HG03442 (cell line): Measurements from ENCODE around the gene EEFSEC.
"Not testable (repeated sequence)": the region's sequence is repeated elsewhere in the genome, so short reads cannot be mapped to it uniquely, and the experiment has no call there.

ENCODE experiments used
- ATAC-seq: cut with Tn5 transposase; IDR thresholded peaks from one replicate; pipeline ENCODE4 v1.9.1; 2021; ENCODE audit warnings: mild to moderate bottlenecking, moderate library complexity; ENCODE audit not compliant: unreplicated experiment

Gene EEFSEC

DNA sequence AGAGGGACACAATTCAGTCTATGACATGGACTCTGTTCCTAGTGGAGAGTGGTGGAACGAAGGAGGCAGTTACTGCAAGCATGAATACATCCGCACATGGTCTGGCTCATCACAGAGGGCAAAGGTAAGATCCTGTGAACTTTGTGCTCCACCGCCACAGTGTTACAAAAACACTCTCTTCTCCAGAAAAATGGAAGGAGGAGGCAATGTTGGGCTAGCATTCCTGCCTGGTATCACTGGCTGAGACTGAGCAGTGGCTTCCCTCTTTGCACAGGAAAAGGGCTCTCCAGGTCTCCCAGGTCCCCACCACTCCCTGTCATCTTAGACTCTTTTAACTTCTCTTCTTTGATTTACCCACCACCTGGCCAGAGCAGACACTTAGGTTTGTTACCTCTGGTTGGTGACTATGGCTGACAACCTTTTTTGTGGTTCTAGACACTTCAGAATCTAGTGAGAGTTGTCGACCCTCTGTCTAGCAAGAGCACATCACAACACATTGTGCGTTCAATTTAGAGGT, 1.5 kb upstream of the EEFSEC start:
- ATAC-seq, result no peak

DNA sequence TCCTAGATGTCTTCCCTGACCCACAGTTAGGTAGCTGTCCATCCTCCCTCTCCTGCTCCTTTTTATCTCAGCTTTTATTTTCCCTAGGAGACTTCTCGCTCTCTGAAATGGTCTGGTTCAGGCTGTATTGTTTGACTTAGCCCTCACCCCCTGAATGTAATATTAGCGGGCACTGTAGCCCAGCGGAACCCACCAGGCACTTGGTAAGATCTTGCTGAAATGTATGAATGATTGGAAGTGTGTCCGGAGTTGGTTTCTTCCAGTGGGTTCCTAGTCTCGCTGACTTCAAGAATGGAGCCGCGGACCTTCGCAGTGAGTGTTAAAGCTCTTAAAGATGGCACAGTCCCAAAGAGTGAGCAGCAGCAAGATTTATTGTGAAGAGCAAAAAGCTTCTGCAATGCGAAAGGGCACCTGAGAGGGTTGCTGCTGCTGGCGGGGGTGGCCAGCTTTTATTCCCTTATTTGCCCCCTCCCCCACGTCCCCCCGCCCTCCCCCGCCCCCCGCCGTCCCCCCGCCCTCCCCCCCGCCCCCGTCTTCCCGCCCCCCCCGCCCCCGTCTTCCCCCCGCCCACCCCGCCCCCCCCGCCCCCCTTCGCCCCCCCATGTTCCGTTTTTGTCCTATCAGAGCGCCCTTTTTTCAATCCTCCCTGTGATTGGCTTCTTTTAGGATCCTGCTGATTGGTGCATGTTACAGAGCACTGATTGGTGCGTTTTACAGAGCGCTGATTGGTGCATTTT, 694 bp upstream of the EEFSEC start:
- no peak for ATAC-seq

DNA sequence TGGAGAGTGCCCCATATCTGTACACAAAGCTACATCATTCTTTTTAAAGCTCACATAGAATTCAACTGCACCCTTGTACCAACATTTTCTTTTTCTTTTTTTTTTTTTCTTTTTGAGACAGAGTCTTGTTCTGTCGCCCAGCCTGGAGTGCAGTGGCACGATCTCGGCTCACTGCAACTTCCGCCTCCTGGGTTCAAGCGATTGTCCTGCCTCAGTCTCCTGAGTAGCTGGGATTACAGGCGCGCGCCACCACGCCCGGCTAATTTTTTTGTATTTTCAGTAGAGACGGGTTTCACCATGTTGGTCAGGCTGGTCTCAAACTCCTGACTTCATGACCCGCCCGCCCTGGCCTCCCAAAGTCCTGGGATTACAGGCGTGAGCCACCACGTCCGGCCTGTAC, 1.1 kb downstream of the EEFSEC start:
- ATAC-seq, result not testable (repeated sequence)

DNA sequence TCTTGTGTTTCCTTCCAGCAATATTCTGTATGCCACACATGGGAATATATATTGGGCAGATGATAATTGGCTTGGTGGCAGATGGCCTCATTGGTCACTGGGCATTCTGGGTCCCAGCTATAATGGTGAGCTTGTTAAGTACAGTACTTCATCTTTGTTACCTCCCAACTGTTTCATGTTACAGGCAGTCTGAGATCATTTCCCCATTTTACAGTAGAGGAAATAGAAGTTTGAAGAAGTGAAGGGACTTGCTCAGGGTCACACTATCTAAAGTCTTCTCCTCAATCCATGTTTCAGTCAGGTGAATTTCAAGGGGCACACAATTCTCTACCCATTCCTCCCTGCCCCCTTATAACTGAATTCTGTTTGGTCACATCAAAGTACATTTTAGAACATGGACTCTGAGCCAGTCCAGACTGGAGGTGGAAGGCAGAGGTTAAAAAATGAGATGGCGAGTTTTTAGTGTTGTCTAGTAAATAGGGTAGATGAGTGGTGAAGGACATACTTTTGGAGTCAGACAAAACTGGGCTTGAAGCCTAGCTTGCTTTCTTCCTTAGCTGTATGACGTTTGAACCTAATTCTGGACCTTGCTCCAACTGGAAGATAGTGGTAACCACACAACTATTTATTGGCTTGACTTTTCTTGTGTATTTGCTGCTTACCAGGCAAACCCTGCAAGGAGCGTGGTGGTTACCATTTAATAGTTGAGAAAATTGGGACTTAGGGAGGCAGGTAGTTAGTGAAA, 2.5 kb downstream of the EEFSEC start:
- no peak for ATAC-seq

DNA sequence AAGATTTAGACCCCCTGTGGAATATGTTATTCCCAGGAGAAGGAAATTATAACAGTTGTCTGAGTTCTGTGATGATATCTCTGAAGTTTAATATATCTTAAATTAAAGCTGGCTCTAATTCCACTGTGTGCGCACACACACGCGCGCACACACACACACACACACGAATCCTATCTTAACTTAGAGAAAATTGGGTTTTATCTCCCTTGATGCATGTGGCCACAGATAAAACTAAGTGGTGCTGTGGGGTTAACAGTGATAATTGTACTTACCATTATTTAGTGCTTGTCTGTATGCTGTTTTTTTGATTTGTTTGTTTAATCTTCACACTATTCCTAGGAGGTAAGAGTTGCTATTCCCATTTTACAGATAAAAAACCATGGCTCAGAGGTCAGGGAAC, 7.4 kb downstream of the EEFSEC start:
- ATAC-seq, result no peak

DNA sequence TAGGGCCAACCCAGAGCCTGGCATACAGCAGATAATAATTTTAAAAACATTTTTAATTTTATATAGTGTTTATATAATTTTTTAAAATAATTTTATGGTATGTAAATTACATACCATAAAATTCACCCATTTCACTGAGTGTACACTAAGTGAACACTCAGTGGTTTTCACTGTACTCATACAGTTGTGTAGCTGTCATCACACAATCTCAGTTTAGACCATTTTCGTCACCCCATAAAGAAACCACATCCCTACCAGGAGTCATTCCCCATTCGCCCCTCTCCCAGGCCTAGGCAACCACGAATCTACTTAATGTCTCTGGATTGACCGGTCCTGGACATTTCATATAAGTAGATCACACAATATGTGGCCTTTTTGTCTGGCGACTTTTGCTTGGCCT, 10.2 kb downstream of the EEFSEC start:
- ATAC-seq, result no peak

DNA sequence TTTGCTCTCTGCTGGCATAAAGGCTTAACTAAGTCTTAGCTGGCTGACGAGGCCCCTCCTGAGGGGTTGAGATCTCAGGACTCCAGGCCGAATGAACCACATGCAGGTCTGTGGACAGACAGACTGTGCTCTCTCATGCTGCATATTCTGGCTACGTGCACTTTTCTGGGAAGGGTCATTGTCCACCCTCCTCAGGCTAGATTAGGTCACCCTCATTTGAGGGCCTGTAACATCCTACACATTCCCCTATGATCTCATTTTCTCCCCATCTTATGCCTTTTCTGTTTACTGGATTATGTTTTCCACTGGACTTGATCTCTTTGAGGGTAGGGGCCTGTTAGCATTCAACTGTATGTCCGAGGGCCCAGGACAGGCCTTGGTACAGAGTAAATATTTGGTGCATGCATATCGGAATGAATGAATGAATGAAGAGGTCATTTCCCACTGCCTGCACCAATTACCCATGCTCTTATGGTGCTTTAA, 13.7 kb downstream of the EEFSEC start:
- no peak for ATAC-seq

DNA sequence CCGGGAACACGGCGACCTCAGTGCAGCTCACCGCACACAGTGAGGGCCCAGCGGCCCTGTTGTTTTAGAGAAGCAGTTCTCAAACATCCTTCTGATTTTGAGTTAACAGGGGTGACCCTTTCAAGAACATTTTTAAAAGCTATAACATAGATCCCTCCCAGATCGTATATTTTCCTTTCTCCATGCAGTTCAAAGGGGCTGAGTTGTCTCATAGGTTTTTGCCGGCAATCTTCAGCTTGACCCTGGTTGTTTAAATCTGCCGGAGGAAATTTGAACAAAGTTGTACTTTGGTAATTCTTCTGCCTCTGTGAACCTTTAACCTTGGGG, 14.3 kb downstream of the EEFSEC start:
- no peak for ATAC-seq

DNA sequence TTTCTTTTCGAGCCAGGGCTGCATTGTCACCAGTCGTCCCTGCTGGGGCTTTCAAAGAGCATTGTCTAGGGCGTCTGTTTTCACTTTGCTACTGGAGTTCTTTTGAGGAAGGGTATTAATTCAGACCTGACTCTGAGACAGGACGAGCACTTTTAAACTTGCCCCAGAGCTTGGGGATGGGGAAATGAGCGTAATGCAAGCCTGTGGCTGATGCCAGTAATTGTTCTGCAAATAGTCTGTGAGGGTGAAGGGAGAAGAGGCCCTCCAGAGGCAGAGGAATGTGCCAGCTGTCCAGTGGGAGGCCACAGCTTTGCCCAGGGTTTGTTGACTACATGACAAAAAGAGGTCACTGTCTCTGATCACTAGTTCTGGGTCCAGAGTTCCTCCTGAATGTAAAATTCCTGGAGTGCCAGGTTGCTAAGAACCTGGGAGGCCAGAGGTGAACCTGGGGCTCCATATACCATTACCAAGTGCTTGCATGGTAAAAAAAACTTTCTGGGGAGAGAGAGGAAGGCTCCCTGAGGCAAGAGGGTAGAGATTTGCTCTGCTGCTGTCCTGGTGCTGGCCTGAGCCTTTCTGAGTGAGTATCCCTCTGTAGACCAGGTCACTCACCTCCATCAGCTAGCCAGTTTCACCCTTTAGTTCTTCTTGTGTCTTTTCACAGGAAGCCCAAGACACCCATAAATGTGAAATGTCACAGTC, 14.8 kb downstream of the EEFSEC start:
- ATAC-seq, result no peak

DNA sequence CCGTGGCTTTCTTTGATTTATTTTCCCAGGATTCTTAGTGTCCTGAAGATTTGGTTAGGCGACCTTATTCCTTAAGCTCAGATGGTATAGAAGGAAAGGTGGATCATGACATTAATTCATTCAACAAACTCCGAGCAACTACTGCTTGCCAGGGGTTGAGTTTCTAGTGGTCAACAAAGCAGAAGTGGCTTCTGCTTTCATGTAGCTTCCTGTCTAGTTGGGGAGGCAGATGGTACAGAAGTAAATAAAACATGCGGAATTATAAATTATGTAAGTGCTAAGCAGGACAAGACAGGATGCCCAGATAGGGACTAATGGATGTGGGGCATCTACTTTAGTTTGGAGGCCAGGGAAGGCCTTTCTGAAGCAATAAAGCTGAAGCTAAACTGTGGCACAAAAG, 15.6 kb downstream of the EEFSEC start:
- no peak for ATAC-seq

DNA sequence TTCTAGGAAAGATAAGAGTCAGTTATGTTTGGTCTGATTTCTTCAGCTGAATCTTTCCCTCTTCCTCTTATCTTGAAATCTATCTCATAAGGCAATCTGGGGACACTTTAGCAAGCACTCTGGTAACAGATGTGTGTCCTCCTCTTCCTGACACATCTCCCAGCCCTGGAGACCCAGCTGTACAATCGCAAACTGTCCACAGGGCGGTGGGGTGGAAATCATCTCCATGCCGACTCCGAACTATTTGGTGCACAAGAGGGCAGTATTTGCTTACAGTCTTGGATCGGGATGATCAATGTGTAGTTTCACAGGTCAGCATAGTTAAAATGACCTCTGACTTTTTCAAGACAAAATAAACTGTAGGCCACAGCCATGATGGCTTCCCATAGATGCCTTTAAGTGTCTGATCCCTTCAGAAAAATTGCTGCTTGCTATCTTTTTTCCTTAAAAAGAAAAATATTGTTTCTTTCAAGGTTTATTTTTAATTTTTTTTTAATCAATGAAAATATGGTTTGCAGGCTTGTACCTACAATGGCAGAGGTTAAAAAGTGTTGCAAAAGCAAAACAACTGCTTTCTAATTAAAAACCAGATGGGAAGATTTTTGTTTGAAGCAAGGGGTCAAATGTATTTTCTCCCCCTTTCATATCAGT, 17.7 kb downstream of the EEFSEC start:
- no peak for ATAC-seq

DNA sequence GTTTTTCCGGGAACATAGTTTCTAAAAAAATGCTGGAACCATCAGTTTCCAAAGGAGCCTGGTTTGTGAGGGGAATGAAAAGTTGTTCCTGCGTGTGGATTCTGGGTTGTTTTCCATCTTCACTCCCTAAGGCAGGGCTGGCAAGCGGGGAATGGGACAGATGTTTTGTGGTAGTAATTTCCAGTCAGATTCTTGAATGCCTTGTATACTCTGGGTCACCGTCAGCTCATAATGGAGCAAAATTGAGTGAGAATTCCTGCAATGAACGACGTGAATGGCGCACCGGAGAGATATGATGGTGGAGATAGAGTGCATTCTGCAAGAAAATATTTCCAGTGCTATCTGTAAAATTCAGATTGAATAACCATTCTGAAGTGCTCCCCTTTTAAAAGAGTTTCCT, 19.9 kb downstream of the EEFSEC start:
- ATAC-seq, result no peak

DNA sequence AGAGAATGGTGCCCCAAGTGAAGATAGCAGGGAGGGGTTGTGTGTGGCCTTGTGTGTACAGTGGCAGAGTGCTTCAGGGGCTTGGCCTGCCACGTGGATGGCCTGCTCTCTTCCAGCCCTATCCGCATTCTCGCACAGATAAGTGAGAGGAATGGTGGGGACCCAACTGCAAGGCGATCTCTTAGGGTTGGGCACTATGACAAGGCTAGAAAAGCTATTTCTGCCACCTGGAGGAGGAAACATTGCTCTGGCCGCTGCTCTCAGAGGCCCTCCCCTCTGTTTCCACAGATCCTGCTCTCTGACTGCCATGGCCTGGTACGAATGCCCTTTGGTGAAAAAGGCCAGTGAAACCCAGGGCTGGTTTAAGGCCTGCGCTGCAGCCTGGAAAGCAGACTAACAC, 20.6 kb downstream of the EEFSEC start:
- ATAC-seq, result no peak

DNA sequence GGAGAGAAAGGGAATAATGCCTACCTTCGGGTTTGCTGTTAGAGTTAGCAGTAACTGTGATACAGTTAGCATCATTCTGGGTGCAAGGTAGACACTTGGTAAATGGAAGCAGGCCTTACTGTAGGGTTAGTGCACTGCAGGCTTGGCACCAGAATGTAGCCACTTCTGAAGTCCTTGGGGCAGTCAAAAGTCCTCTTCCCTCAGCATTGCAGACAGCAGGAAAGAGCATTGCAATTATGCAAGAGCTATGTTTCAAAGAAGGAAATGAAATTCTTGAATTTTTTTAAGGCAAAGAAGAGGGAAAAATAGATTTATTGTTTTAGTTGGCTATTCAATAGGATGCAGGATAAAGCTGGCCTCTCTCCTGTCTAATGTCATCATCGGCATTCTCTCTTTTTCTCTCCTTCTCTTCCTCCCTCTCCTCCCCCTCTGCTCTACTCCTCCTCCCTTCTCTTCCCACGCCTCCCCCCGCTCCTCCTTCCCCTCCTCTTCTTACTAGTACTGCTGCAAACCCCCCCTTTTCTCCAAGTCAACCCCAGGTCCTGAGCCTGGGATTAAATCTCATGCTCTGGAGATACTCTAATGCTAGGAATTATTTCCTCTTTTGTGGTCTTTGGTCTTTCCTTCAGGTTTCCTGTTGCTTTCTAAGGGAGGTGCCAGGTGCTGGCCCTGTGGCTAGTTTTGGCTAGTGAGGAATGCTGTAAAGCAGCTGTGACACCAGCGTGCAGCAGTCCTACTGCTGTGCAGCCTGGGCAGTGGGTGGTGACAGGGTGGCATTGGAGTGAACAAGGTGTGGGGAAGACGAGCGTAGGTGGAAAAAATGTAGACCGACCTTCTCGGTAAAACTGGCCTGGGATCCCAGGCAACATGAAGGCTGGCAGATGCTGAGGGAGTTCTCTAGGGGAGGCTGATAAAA, 21.7 kb downstream of the EEFSEC start:
- no peak for ATAC-seq

DNA sequence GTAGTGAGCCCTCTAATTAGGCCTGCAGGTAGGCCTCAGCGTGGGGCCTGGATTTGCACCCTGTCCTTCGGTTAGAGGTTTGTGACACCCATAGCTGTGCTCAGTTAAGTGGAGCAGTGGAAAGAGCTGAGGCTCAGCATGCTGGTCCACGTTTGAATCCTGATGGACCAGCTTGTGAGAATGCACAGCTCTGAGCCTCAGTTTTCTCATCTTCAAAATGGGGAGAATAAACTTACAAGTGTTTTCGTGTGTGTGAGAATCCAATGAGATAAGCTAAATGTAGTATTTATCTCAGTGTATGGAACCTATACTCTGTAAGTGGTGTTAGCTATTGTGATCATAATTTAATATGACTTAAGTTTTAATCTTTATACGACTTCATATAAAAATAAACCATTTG, 22.5 kb downstream of the EEFSEC start:
- ATAC-seq, result no peak

DNA sequence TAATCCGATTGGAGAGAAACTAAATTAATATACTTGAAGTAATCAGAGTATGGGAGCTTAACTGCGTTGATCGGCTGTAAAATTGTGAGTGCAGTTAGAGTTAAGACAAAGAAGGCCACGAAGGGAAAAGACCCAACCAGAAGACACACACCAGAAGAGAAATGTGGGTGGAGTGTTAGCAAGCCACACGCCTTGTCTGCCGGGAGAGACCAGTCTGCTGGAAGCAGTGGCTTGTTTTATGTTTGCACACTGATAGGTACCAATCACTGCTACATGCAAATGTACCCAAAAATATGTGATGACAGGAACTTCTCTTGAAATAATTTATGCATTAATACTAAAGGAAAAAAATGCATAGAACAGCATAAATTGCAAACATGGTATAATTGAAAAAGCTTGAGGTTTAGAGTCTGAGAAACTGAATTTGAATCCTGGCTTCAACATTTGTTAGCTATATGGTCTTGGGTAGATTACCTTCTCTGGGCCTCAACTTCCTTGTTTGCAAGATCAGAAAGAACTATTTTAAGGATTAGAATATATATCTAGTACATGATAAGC, 23.1 kb downstream of the EEFSEC start:
- ATAC-seq, result no peak

DNA sequence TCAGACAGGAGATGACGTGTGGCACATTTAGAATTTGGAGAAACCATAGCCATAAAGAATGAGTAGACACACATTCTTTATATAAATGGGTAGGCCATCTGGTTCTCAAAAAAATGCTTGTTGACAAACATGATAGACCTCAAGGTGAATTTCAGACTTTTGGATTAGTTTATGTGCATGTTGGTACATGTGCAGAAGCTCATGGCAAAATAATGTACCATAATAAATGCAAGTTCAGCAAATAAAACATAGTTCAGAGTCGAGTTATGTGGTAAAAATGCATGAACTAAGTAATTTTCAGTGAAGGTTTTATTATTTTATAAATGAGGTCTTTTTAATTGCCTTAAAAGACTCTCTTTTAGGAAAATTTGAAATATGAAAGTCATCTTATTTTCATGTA, 24.6 kb downstream of the EEFSEC start:
- no peak for ATAC-seq

DNA sequence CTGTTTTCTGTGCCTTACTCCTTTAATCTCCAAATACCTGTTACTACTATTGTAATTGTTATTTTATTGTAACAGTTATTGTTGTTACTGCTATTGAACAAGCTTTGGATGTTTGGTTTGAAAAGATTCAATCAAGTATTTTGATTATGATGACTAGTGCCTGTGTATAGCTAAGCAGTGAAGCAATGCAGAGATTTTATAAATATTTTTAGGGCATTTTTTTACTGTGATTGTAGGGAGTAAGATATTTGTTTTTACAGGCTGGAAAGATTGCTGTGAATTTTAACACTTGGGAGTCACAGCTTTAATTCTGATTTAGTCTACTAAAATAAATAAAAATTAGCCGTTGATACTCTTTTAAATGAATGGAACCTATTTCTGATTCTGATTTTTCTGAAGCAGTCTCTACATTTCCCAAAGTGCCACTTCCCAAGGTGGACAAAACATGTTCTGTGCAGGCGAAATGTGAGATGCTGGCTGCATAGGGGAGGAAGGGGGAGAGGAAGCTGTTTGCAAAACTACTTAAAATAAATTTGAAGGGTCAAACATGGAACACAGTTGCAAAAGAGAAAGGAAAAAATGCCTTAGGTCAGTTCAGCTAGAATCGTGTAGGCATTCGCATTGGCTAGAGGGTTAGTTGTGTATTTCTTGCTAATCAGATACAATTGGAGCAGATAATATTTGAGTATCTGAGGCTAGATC, 25.7 kb downstream of the EEFSEC start:
- ATAC-seq, result no peak

DNA sequence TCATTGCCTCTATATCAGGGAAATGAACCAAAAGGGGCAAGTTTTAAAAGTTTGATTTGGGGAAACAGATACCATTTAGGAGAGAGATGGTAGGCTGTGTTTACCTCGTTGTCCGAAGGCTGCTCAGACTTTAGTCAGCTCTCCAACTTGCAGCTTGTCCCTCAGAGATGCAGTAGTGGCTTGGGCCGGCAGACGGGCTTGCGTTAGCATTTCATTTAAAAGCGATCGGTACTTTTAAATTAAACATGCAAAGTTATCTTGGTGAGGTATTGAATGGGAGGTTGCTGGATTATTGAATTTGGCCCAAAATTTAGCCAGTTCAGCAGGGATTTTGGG, 26.2 kb downstream of the EEFSEC start:
- ATAC-seq, result no peak
